Measurements from ENCODE around the gene ALDH1L1. TPM values are rescaled to one million over a fixed set of nuclear protein-coding genes. Genes with fewer than 3 reads are reported as not detected.
"Not testable (repeated sequence)": the region's sequence is repeated elsewhere in the genome, so short reads cannot be mapped to it uniquely, and the experiment has no call there.

ALDH1L1 gene
- total RNA-seq, 1 experiment from 2014 or later: 0.41 TPM

DNA sequence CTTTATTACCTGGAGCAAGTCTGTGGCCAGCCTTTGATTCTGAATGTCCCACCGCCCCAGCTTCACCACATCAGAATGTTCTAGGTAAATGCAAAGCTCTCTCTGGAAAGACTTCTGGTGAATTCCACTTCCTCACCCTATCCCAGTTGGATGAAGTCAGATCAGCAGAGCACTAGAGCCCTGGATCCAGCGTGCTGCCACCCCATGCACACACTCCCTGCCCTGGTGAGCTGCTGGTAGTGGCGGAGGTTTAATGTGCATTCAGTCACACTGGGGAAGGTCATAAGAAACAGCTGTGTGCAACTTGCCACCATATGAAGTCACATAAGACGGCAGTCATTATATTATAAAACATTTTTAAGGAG, 80.1 kb downstream of the ALDH1L1 start:
- Histone ChIP-seq H3K9me3 (peaks cover 3% of the 10 kb centered on the region; the same call in 1 of the 2 replicates), H3K36me3 (ENCODE audit: control insufficient read depth, insufficient read depth, low read length) (no peaks in the 10 kb centered on the region), H3K4me3 (ENCODE audit: low read depth, low read length) (no peak overlapping the region), H3K27me3 (replicated peaks; ENCODE audit: control insufficient read depth, insufficient read depth, low read length) (no peaks in the 10 kb centered on the region), H3K4me1 (no peaks in the 10 kb centered on the region)
- ChIA-PET CTCF (interaction anchor here (0.7 kb wide), 1 partner anchor 438 kb away, joined by 3 read pairs; no protein-coding TSS in a partner anchor), POLR2A (no interaction called here)
- H3K4me1 Mint-ChIP-seq (ENCODE audit: low read depth, unreplicated experiment): no peaks in the 10 kb centered on the region
- no peak for DNase-seq
- peaks cover 21% of the 10 kb centered on the region for H3K9me3 Mint-ChIP-seq (ENCODE audit: unreplicated experiment)
- TF ChIP-seq, protein P1, sequence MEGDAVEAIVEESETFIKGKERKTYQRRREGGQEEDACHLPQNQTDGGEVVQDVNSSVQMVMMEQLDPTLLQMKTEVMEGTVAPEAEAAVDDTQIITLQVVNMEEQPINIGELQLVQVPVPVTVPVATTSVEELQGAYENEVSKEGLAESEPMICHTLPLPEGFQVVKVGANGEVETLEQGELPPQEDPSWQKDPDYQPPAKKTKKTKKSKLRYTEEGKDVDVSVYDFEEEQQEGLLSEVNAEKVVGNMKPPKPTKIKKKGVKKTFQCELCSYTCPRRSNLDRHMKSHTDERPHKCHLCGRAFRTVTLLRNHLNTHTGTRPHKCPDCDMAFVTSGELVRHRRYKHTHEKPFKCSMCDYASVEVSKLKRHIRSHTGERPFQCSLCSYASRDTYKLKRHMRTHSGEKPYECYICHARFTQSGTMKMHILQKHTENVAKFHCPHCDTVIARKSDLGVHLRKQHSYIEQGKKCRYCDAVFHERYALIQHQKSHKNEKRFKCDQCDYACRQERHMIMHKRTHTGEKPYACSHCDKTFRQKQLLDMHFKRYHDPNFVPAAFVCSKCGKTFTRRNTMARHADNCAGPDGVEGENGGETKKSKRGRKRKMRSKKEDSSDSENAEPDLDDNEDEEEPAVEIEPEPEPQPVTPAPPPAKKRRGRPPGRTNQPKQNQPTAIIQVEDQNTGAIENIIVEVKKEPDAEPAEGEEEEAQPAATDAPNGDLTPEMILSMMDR (IDR thresholded peaks at IDR 0.05; ENCODE audit: insufficient read depth in 1 of 2, low read depth in 1 of 2, low read length in 1 of 2, severe bottlenecking in 1 of 2, unreplicated experiment in 1 of 2): no peak
- no peaks in the 10 kb centered on the region for H3K27me3 Mint-ChIP-seq (ENCODE audit: insufficient read depth, unreplicated experiment)
- no peaks in the 10 kb centered on the region for H3K36me3 Mint-ChIP-seq (ENCODE audit: insufficient read depth, unreplicated experiment)
- no peak overlapping the region for H3K27ac Mint-ChIP-seq (ENCODE audit: unreplicated experiment)
- H3K4me3 Mint-ChIP-seq (ENCODE audit: unreplicated experiment): no peak overlapping the region
- intact Hi-C loops (cut with micrococcal nuclease; ENCODE audit: unreplicated experiment): no loop called here
- no TSS peak for BruUV-seq (replicated peaks)

DNA sequence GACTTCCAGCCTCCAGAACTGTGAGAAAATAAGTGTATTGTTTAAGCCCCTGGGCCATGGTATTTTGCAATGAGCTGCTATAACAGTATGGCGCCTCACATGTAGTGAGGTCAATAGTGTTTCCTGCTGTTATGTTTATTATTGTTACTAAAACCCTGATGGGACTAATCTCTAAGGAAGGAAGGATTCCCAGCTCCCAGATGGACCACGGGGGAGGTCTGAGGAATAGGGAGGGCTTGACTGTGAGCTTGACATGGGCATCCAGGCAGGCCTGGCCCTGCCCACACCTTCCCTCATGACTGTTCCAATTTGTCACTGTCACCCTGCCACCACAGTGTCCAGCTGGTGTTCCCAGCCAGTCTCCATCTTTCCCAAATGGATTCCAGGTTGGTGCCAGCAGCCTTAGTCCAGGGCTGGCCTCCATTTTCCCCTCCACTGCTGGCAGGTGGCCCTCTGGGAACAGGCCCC, 82.0 kb downstream of the ALDH1L1 start:
- POLR2A ChIA-PET: no interaction called here
- H3K36me3 Mint-ChIP-seq (ENCODE audit: insufficient read depth, unreplicated experiment): no peaks in the 10 kb centered on the region
- H3K27ac Mint-ChIP-seq (ENCODE audit: unreplicated experiment): no peak overlapping the region
- Histone ChIP-seq H3K27me3 (replicated peaks; ENCODE audit: control insufficient read depth, insufficient read depth, low read length) (no peaks in the 10 kb centered on the region), H3K9me3 (peaks cover 3% of the 10 kb centered on the region; the same call in 1 of the 2 replicates), H3K4me3 (ENCODE audit: low read depth, low read length) (no peak overlapping the region), H3K36me3 (ENCODE audit: control insufficient read depth, insufficient read depth, low read length) (no peaks in the 10 kb centered on the region), H3K4me1 (no peaks in the 10 kb centered on the region)
- CTCF ChIA-PET: interaction anchor here (0.6 kb wide), 1 partner anchor 424 kb away, joined by 3 read pairs; no protein-coding TSS in a partner anchor
- peaks cover 30% of the 10 kb centered on the region for H3K9me3 Mint-ChIP-seq (ENCODE audit: unreplicated experiment)
- no peak for DNase-seq
- intact Hi-C loops (cut with micrococcal nuclease; ENCODE audit: unreplicated experiment): no loop called here
- no TSS peak for BruUV-seq (replicated peaks)
- H3K27me3 Mint-ChIP-seq (ENCODE audit: insufficient read depth, unreplicated experiment): no peaks in the 10 kb centered on the region
- H3K4me1 Mint-ChIP-seq (ENCODE audit: low read depth, unreplicated experiment): no peaks in the 10 kb centered on the region
- no peak overlapping the region for H3K4me3 Mint-ChIP-seq (ENCODE audit: unreplicated experiment)
- TF ChIP-seq, protein P1 (IDR thresholded peaks at IDR 0.05; ENCODE audit: insufficient read depth in 1 of 2, low read depth in 1 of 2, low read length in 1 of 2, severe bottlenecking in 1 of 2, unreplicated experiment in 1 of 2): no peak

DNA sequence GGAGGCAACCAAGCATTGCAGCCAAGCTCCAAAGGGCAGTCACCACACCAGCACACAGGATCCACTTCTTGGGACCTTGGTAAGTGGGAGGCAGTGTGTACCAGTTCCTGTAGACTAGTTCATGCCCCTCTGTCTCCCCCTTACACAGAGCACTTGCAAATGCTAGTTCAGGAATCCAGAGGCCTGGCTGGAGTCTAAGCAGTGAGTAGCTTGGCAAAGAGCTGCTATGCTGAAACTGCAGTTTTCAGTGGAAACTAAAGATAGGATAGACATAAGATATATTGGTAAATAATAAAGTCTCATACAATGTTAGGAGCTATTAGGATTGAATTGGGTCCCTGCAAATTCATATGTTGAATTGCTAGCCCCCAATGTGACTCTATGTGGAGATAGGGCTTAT, 82.6 kb downstream of the ALDH1L1 start:
- CTCF ChIA-PET: no interaction called here
- peaks cover 30% of the 10 kb centered on the region for H3K9me3 Mint-ChIP-seq (ENCODE audit: unreplicated experiment)
- no TSS peak for BruUV-seq (replicated peaks)

DNA sequence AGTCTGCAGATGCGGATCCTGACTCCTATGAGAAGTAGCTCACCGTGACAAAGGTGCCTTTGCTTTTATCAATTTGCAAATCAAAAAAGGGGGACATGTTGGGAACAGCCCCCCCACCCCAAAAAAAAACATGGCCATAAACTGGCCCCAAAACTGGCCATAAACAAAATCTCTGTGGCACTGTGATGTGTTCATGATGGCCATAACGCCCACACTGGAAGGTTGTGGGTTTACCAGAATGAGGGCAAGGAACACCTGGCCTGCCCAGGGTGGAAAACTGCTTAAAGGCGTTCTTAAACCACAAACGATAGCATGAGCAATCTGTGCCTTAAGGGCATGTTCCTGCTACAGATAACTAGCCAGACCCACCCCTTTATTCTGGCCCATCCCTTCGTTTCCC, 84.1 kb downstream of the ALDH1L1 start:
- H3K27ac Mint-ChIP-seq (ENCODE audit: unreplicated experiment); CTCF ChIA-PET; H3K4me1 ChIP-seq; intact Hi-C loops (cut with micrococcal nuclease; ENCODE audit: unreplicated experiment); BruUV-seq (replicated peaks); H3K4me3 Mint-ChIP-seq (ENCODE audit: unreplicated experiment); POLR2A ChIA-PET; H3K27me3 Mint-ChIP-seq (ENCODE audit: insufficient read depth, unreplicated experiment); H3K36me3 Mint-ChIP-seq (ENCODE audit: insufficient read depth, unreplicated experiment); H3K4me3 ChIP-seq (ENCODE audit: low read depth, low read length); H3K27me3 ChIP-seq (replicated peaks; ENCODE audit: control insufficient read depth, insufficient read depth, low read length); H3K36me3 ChIP-seq (ENCODE audit: control insufficient read depth, insufficient read depth, low read length); H3K9me3 ChIP-seq; H3K4me1 Mint-ChIP-seq (ENCODE audit: low read depth, unreplicated experiment); DNase-seq: not testable (repeated sequence)
- peaks cover 35% of the 10 kb centered on the region for H3K9me3 Mint-ChIP-seq (ENCODE audit: unreplicated experiment)

More for the DNA sequence above, 82.6 kb downstream of the ALDH1L1 start:
- Histone ChIP-seq H3K27me3 (replicated peaks; ENCODE audit: control insufficient read depth, insufficient read depth, low read length) (no peaks in the 10 kb centered on the region), H3K9me3 (peaks cover 3% of the 10 kb centered on the region; the same call in 1 of the 2 replicates), H3K4me1 (no peaks in the 10 kb centered on the region), H3K36me3 (ENCODE audit: control insufficient read depth, insufficient read depth, low read length) (no peaks in the 10 kb centered on the region), H3K4me3 (ENCODE audit: low read depth, low read length) (no peak overlapping the region)
- DNase-seq: no peak
- intact Hi-C loops (cut with micrococcal nuclease; ENCODE audit: unreplicated experiment): no loop called here
- H3K4me3 Mint-ChIP-seq (ENCODE audit: unreplicated experiment): no peak overlapping the region
- TF ChIP-seq, protein P1 (IDR thresholded peaks at IDR 0.05; ENCODE audit: insufficient read depth in 1 of 2, low read depth in 1 of 2, low read length in 1 of 2, severe bottlenecking in 1 of 2, unreplicated experiment in 1 of 2): no peak
- no peaks in the 10 kb centered on the region for H3K27me3 Mint-ChIP-seq (ENCODE audit: insufficient read depth, unreplicated experiment)
- H3K27ac Mint-ChIP-seq (ENCODE audit: unreplicated experiment): no peak overlapping the region
- POLR2A ChIA-PET: no interaction called here
- no peaks in the 10 kb centered on the region for H3K36me3 Mint-ChIP-seq (ENCODE audit: insufficient read depth, unreplicated experiment)
- H3K4me1 Mint-ChIP-seq (ENCODE audit: low read depth, unreplicated experiment): no peaks in the 10 kb centered on the region

DNA sequence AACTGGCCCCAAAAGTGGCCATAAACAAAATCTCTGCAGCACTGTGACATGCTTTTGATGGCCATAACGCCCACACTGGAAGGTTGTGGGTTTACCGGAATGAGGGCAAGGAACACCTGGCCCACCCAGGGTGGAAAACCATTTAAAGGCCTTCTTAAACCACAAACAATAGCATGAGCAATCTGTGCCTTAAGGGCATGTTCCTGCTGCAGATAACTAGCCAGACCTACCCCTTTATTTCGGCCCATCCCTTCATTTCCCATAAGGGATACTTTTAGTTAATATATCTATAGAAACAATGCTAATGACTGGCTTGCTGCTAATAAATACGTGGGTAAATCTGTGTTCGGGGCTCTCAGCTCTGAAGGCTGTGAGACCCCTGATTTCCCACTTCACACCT, 88.3 kb downstream of the ALDH1L1 start:
- H3K27me3 Mint-ChIP-seq (ENCODE audit: insufficient read depth, unreplicated experiment); POLR2A ChIA-PET; H3K4me1 Mint-ChIP-seq (ENCODE audit: low read depth, unreplicated experiment); H3K4me3 ChIP-seq (ENCODE audit: low read depth, low read length); H3K4me1 ChIP-seq; BruUV-seq (replicated peaks); H3K27ac Mint-ChIP-seq (ENCODE audit: unreplicated experiment); H3K36me3 ChIP-seq (ENCODE audit: control insufficient read depth, insufficient read depth, low read length); intact Hi-C loops (cut with micrococcal nuclease; ENCODE audit: unreplicated experiment); H3K36me3 Mint-ChIP-seq (ENCODE audit: insufficient read depth, unreplicated experiment); CTCF ChIA-PET; H3K27me3 ChIP-seq (replicated peaks; ENCODE audit: control insufficient read depth, insufficient read depth, low read length); H3K4me3 Mint-ChIP-seq (ENCODE audit: unreplicated experiment); DNase-seq: not testable (repeated sequence)
- H3K9me3 Mint-ChIP-seq (ENCODE audit: unreplicated experiment): peaks cover 34% of the 10 kb centered on the region
- peaks cover 23% of the 10 kb centered on the region for H3K9me3 ChIP-seq

Measured in Caco-2 (cell line).